Spleen (tissue), 11 donors: Measurements from ENCODE around the gene GPER1. TPM values are rescaled to one million over a fixed set of nuclear protein-coding genes. Genes with fewer than 3 reads are reported as not detected.
A peak's percentile ranks its signal among the peaks of the same experiment; 100 is the strongest.

ENCODE experiments used
- DNase-seq: peaks from one replicate; pipeline ENCODE4 v3.0.0-alpha.2; 2020
- H3K27ac ChIP-seq, 8 donors: fragments of 200-600 bp; sonication (generic) in 7 of 8; 1 replicate in 4 of 8; 2 replicates in 4 of 8; pipeline versions ENCODE4 v1.5.0 to v1.8.0; 2016 to 2021; ENCODE audit warnings: inconsistent platforms in 4 of 8, mild to moderate bottlenecking in 4 of 8, moderate library complexity in 1 of 8
- H3K27me3 ChIP-seq, 7 donors: fragments of 200-600 bp; sonication (generic) in 6 of 7; replicated peaks in 1 of 7; 1 replicate in 4 of 7; 2 replicates in 3 of 7; pipeline versions ENCODE4 v1.5.0 to v1.8.0; 2016 to 2021; ENCODE audit warnings: inconsistent platforms in 3 of 7, mild to moderate bottlenecking in 1 of 7
- H3K36me3 ChIP-seq, 6 donors: fragments of 200-600 bp; sonication (generic) in 5 of 6; 1 replicate in 4 of 6; 2 replicates in 2 of 6; pipeline versions ENCODE4 v1.5.0 to v1.8.0; 2016 to 2021; ENCODE audit warnings: inconsistent platforms in 2 of 6
- H3K4me1 ChIP-seq, 6 donors: fragments of 200-600 bp; sonication (generic) in 5 of 6; 1 replicate in 3 of 6; 2 replicates in 3 of 6; pipeline versions ENCODE4 v1.5.0 to v1.8.0; 2016 to 2021; ENCODE audit warnings: inconsistent platforms in 3 of 6
- H3K4me3 ChIP-seq, 8 donors: fragments of 200-600 bp; sonication (generic) in 7 of 8; 1 replicate in 4 of 8; 2 replicates in 4 of 8; pipeline versions ENCODE4 v1.5.0 to v1.8.0; 2016 to 2021; ENCODE audit warnings: inconsistent platforms in 4 of 8, mild to moderate bottlenecking in 4 of 8, moderate library complexity in 2 of 8
- H3K9me3 ChIP-seq, 8 donors: fragments of 200-600 bp; sonication (generic) in 7 of 8; 1 replicate in 4 of 8; 2 replicates in 4 of 8; pipeline versions ENCODE4 v1.5.0 to v1.8.0; 2016 to 2021; ENCODE audit warnings: inconsistent platforms in 4 of 8
- POLR2A ChIP-seq, 3 donors: fragments of 450-650 bp; IDR thresholded peaks; one replicate each; pipeline ENCODE4 v1.5.1; 2017; ENCODE audit warnings: antibody characterized with exemption in 3 of 3, mild to moderate bottlenecking in 1 of 3
- POLR2AphosphoS5 ChIP-seq, 3 donors: sonication (generic); formaldehyde crosslinking; IDR thresholded peaks; one replicate each; pipeline ENCODE4 v1.5.1; 2017; ENCODE audit warnings: antibody characterized with exemption in 3 of 3
- WGBS, 5 donors: extraction: QIAGEN DNeasy Blood & Tissue Kit in 3 of 5; methylation state at CpG; one replicate each; pipeline versions ENCODE4 v1.1.5 to v1.1.7; 2013 to 2018; 5-methylcytosine and 5-hydroxymethylcytosine counted together
- intact Hi-C: fragments of 100-400 bp; cut with DNase I; formaldehyde crosslinking; loops from one replicate; pipeline ENCODE4 v1.15.0; 2023; ENCODE audit warnings: low total_unique reads
- polyA plus RNA-seq, 3 donors: library from polyadenylated mRNA; stranded (reverse); fragments of 200-250 nt; gene quantifications; one replicate each; pipeline ENCODE4 v1.2.1, GENCODE V29; 2013
- total RNA-seq, 7 donors: library from RNA; depleted of rRNA in 3 of 7; stranded (reverse); fragments of >200 nt in 3 of 7; fragmentation: NEBNext Ultra II Directional in 4 of 7; extraction: Animal tissue kit (Norgen Biotek cat#: 25700) in 4 of 7; gene quantifications; one replicate each; pipeline versions ENCODE4 v1.1.0 to v1.2.1, GENCODE V29; 2016 to 2021
- TF ChIP-seq, protein P1 (sequence below), 11 experiments: fragments of 200-600 bp in 7 of 11; fragments of 450-650 bp in 4 of 11; sonication (generic) in 4 of 11; IDR thresholded peaks in 8 of 11; conservative IDR thresholded peaks in 3 of 11; 1 replicate in 7 of 11; 2 replicates in 4 of 11; pipeline versions ENCODE4 v1.4.0 to v1.8.0; 2016 to 2021; ENCODE audit warnings: antibody characterized with exemption in 11 of 11, inconsistent platforms in 4 of 11, mild to moderate bottlenecking in 1 of 11
- donor health status: healthy with polysubstance abuse.
- donor health status: DM: no; HTN: no; CAD: no; lungs with moderate emphysema.
- donor health status: DM: no; HTN: no; CAD: no.
- donor health status: Bipolar disorder and iron deficiency.
- donor health status: healthy.
- donor health status: DM: no; HTN: no; CAD: no.
- donor health status: DM: yes; HTN: yes; CAD: no.

The GPER1 gene
- total and polyA plus RNA-seq, 10 donors = 3.0 to 14.2 (median 6.1) TPM

DNA sequence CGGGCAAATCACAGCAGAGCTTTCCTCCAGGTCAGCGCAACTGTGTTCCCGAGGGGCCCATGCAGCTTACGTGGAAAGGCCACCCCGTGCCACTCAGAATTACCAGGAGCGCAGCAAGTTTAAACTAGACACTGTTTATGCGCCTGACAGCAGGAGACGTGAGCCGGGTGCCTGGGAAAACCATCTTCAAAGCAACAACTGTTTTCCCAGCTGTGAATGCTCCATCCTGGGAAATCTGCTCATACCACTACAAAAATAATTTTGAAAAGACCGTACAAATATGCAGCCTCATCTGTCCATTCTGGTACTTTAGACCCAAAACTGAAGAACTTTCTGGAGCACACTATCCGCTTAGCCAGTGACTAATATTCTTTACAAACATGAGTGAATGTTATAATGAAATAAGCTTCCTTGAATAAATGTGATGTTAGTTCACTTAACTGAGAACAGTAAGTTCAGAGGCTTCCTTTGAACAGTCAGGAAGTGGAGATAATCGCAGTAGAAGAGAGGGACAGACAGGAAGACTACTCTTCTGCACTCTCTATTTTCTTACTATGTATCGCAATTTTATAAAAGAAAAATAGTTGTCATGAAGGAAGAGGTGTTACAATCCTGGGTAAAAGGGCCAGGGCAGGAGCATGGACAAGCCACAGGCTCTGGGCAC, 16.7 kb downstream of the GPER1 start:
- TF ChIP-seq POLR2A (IDR thresholded peaks at IDR 0.05) (no peak), POLR2AphosphoS5 (IDR thresholded peaks at IDR 0.05) (no peak)
- TF ChIP-seq, protein P1, sequence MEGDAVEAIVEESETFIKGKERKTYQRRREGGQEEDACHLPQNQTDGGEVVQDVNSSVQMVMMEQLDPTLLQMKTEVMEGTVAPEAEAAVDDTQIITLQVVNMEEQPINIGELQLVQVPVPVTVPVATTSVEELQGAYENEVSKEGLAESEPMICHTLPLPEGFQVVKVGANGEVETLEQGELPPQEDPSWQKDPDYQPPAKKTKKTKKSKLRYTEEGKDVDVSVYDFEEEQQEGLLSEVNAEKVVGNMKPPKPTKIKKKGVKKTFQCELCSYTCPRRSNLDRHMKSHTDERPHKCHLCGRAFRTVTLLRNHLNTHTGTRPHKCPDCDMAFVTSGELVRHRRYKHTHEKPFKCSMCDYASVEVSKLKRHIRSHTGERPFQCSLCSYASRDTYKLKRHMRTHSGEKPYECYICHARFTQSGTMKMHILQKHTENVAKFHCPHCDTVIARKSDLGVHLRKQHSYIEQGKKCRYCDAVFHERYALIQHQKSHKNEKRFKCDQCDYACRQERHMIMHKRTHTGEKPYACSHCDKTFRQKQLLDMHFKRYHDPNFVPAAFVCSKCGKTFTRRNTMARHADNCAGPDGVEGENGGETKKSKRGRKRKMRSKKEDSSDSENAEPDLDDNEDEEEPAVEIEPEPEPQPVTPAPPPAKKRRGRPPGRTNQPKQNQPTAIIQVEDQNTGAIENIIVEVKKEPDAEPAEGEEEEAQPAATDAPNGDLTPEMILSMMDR (IDR thresholded peaks at IDR 0.05 in 8 of 11, conservative IDR thresholded peaks at IDR 0.05 in 3 of 11) = no peak
- Histone ChIP-seq H3K9me3 (no peaks in the 10 kb centered on the region), H3K4me3 (no peak overlapping the region), H3K27me3 (peaks cover 0 to 4% (median 0%) of the 10 kb centered on the region in 7 donors), H3K36me3 (no peaks in the 10 kb centered on the region), H3K27ac (no peak overlapping the region), H3K4me1 (peaks cover 0 to 38% (median 11%) of the 10 kb centered on the region in 6 donors)
- intact Hi-C loops = no loop called here
- 84 to 88% (median 86%) methylated on average over 13 of the region's 13 CpGs for WGBS, 5 donors
- no peak for DNase-seq

DNA sequence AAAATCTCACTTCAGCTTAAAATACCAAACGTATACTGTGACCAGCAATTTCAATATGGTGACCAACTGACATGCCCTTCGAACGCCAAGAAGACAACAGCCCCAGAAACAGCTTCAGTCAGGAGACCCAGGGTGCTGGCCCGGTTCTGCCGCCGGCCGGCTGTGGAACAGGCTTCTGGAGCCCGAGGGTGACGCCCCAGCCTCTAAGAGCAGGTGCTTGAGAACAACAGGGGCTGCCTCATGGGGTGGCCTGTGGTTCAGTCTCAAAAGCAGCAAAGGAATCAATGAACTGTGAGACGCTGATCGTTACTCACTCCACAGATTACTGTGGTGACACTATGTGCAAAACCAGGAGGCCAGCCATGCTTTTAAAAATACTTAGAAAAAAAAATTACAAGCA, 17.3 kb downstream of the GPER1 start:
- H3K4me3 ChIP-seq = no peak overlapping the region
- peaks cover 0 to 4% (median 0%) of the 10 kb centered on the region in 7 donors for H3K27me3 ChIP-seq
- H3K27ac ChIP-seq = no peak overlapping the region
- TF ChIP-seq POLR2AphosphoS5 (IDR thresholded peaks at IDR 0.05) (no peak), POLR2A (IDR thresholded peaks at IDR 0.05) (no peak)
- TF ChIP-seq, protein P1 (IDR thresholded peaks at IDR 0.05 in 8 of 11, conservative IDR thresholded peaks at IDR 0.05 in 3 of 11) = no peak
- H3K36me3 ChIP-seq = no peaks in the 10 kb centered on the region
- H3K9me3 ChIP-seq = no peaks in the 10 kb centered on the region
- intact Hi-C loops = no loop called here
- WGBS, 5 donors = 74 to 88% (median 85%) methylated on average over 11 of the region's 11 CpGs
- H3K4me1 ChIP-seq = peaks cover 0 to 38% (median 11%) of the 10 kb centered on the region in 6 donors
- peak; percentile 63 for DNase-seq

DNA sequence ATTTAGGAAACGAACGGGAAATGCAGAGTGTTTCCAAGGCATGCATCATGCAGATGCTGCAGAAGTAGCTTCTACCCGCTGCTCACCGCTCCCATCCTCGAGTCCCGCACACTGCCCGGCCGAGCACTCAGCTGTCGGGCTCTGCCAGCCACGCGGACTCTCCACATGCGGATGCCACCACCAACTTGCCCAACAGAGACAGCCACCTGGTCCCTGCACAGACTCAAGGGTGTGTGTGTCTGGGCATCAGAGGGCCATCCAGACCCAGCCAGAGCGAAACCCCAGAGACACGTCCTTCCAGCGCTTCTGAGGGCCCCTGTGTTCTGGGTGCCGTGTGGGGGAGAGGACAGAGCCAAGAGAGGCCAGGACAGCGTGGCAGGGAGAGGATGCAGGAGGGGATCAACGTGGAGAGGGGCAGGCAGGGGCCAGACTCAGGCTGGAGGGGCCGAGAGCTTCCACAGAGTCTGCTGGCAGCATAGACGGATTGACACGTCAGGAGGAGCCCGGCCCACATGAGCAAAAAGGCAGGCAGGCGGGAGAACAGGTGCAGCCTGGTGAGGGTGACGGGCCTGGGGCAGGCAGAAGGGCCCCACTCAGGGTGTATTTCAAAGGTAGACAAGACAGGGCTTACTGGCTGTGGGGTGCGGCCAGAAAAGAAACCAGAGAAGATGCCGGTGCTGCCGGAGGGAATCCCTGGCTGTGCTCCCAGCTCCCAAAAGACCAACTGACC, 18.3 kb downstream of the GPER1 start:
- H3K4me1 ChIP-seq = peaks cover 0 to 38% (median 11%) of the 10 kb centered on the region in 6 donors
- WGBS, 5 donors = 79 to 90% (median 88%) methylated on average over 25 to 27 of the region's 27 CpGs
- no peaks in the 10 kb centered on the region for H3K9me3 ChIP-seq
- H3K4me3 ChIP-seq = no peak overlapping the region
- DNase-seq = peak; percentile 70
- peaks cover 0 to 4% (median 0%) of the 10 kb centered on the region in 7 donors for H3K27me3 ChIP-seq
- no peak for TF ChIP-seq POLR2A (IDR thresholded peaks at IDR 0.05)
- TF ChIP-seq POLR2AphosphoS5 (IDR thresholded peaks at IDR 0.05) = no peak
- TF ChIP-seq, protein P1 (IDR thresholded peaks at IDR 0.05 in 8 of 11, conservative IDR thresholded peaks at IDR 0.05 in 3 of 11) = no peak
- intact Hi-C loops = no loop called here
- H3K36me3 ChIP-seq = no peaks in the 10 kb centered on the region
- no peak overlapping the region for H3K27ac ChIP-seq

DNA sequence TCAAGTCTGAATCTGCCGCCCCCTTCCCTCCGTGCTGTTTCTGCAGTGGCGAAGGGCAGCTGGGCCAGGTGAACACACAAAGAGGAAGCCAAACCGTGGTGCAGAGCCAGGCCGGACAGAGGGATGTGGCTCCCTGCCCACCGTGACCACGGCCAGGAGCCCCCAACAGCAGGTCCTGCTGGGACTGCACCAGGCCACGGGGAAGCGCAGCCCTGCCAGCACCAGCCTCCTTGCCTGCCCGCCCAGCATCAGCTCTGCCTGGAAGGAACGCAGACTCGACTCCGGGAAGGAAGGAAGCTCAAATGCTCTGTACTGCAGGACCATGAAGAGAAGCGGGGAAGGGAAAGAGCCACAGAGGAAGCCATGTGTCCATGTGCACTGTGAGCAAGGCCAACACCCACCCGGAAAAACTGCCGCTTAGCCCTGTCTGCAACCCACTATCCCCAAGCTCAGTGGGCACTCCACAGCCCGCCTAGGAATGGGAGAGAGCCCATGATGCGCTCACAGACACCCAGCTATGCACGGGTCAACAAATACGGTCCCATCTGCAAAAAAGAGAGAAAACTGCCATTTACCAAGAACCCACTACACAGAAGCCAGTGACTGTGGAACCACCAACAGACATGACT, 19.0 kb downstream of the GPER1 start:
- peak; percentile 67 for DNase-seq
- Histone ChIP-seq H3K27me3 (peaks cover 0 to 4% (median 0%) of the 10 kb centered on the region in 7 donors), H3K9me3 (no peaks in the 10 kb centered on the region), H3K4me1 (peaks cover 0 to 38% (median 11%) of the 10 kb centered on the region in 6 donors), H3K36me3 (no peaks in the 10 kb centered on the region), H3K27ac (no peak overlapping the region), H3K4me3 (no peak overlapping the region)
- intact Hi-C loops = no loop called here
- no peak for TF ChIP-seq POLR2A (IDR thresholded peaks at IDR 0.05)
- TF ChIP-seq POLR2AphosphoS5 (IDR thresholded peaks at IDR 0.05) = peak in 1 of 3 donors; percentile 26
- WGBS, 5 donors = 68 to 87% (median 74%) methylated on average over 12 to 20 of the region's 20 CpGs
